Stimulated activated memory B cell treated with anti-CD40 and anti-IgM and Interleukin-4, amounts not matched to agents 10 μg/mL and 1 μg/mL and 100 μg/mL, for 72 hours (primary cell): ENCODE results near the gene TBCEL.
A peak's percentile ranks its signal among the peaks of the same experiment; 100 is the strongest.

Experiments used
- ATAC-seq: fragments of 150-1000 bp; cut with Tn5 transposase; 2 replicates; pipeline ENCODE4 v1.10.0; 2021
- H3K27ac Mint-ChIP-seq: one replicate; pipeline ENCODE4 v1.8.0; 2022; ENCODE audit warnings: mild to moderate bottlenecking, mixed read lengths
- H3K27me3 Mint-ChIP-seq: one replicate; pipeline ENCODE4 v1.8.0; 2022; ENCODE audit warnings: mixed read lengths
- H3K36me3 Mint-ChIP-seq: one replicate; pipeline ENCODE4 v1.8.0; 2022; ENCODE audit warnings: mixed read lengths
- H3K4me1 Mint-ChIP-seq: one replicate; pipeline ENCODE4 v1.8.0; 2022; ENCODE audit warnings: mixed read lengths
- H3K4me3 Mint-ChIP-seq: one replicate; pipeline ENCODE4 v1.8.0; 2022; ENCODE audit warnings: mild to moderate bottlenecking, moderate library complexity, mixed read lengths
- H3K9me3 Mint-ChIP-seq: one replicate; pipeline ENCODE4 v1.8.0; 2022; ENCODE audit warnings: mixed read lengths

TBCEL gene

GRCh38 chr11:121023848-121024751, at the start of gene TBCEL:
TBCEL (plus strand) TSS chr11:121024102; CDS start chr11:121045691, 21,589 bp downstream.
- H3K4me3 Mint-ChIP-seq, result peak within 1 kb of the TSS; percentile 98
- peaks cover 23% of the 10 kb centered on the region for H3K27me3 Mint-ChIP-seq
- H3K4me1 Mint-ChIP-seq, result peaks cover 39% of the 10 kb centered on the region
- H3K36me3 Mint-ChIP-seq, result peaks cover 5% of the 10 kb centered on the region
- H3K27ac Mint-ChIP-seq, result peak within 1 kb of the TSS; percentile 92
- peak; percentile 91 for ATAC-seq
- no peaks in the 10 kb centered on the region for H3K9me3 Mint-ChIP-seq

- Mint-ChIP-seq H3K27ac (no peak overlapping the region), H3K36me3 (no peaks in the 10 kb centered on the region), H3K9me3 (no peaks in the 10 kb centered on the region), H3K27me3 (peaks cover 72% of the 10 kb centered on the region), H3K4me1 (no peaks in the 10 kb centered on the region), H3K4me3 (no peak overlapping the region)
- ATAC-seq, result no peak
These were observed 49.4 kb upstream of the TBCEL start for GRCh38 chr11:120974466-120974865.

- peaks cover 72% of the 10 kb centered on the region for H3K27me3 Mint-ChIP-seq
These were observed 48.9 kb upstream of the TBCEL start for GRCh38 chr11:120974965-120975364.

DNA sequence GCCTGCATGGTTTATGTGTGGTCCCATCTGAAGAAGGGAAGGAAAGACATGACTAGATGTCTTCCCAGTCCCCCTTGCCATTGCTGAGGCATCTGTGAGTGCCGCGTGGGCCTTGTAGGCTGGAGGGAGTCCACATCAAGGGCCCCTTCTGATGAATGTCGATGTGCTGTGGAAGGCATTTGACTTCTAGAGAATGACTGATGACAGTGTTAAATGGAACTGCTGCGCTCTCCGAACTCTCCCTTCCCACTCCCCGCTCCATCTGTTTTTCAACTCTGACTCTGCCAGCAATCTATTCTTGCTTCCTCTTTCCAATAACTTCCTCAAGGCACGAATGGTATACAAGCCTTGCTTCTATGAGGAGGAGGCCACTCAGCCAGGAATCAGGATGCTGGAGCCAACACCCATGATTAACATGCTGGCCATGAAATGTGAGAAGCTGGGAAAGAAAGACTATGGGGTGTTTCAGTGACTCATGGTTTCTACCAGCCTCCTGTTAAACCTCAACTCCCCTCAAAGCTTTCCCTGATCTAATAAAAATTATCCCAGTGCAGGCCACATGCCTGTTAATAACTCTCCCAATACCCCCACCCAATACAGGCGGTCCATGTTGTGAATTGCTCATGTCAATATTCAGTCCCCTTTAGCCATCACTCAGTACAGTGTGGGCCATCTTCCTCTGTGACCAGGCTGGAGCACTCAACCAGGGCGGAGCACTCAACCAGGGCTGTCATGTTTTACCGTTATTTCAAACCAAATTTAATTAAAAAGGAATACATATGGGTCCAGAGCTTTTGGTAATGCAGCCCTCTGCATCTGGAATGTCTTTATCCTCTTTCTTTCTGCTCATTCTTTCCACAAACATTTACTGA, 46.4 kb upstream of the TBCEL start:
- Mint-ChIP-seq H3K27ac (no peak overlapping the region), H3K27me3 (peaks cover 55% of the 10 kb centered on the region), H3K36me3 (no peaks in the 10 kb centered on the region), H3K4me3 (no peak overlapping the region), H3K4me1 (no peaks in the 10 kb centered on the region), H3K9me3 (no peaks in the 10 kb centered on the region)
- no peak for ATAC-seq

More at GRCh38 chr11:120974965-120975364, 48.9 kb upstream of the TBCEL start:
- Mint-ChIP-seq H3K4me1 (no peaks in the 10 kb centered on the region), H3K36me3 (no peaks in the 10 kb centered on the region), H3K27ac (no peak overlapping the region), H3K9me3 (no peaks in the 10 kb centered on the region), H3K4me3 (no peak overlapping the region)
- no peak for ATAC-seq

DNA sequence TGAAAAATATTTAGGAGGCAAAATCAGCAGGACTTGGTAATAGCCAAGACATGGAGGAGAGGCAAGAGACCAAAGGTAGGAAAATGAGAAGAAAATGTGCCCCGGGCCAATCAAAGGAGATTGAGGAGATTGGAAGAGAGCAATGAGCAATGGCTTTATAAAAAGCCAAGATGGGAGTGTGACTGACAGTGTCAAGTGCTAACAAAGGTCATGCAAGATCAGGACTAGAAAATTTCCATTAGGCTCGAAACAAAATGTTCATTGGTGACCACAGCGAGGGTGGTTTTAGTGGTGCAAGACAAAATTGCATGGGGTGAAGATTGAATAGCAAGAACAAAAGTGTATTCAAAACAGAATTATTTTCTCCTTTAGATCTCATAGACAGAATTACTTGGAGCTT, 45.2 kb upstream of the TBCEL start:
- Mint-ChIP-seq H3K27ac (no peak overlapping the region), H3K27me3 (peaks cover 56% of the 10 kb centered on the region), H3K9me3 (no peaks in the 10 kb centered on the region), H3K36me3 (no peaks in the 10 kb centered on the region), H3K4me3 (no peak overlapping the region), H3K4me1 (no peaks in the 10 kb centered on the region)
- no peak for ATAC-seq

GRCh38 chr11:120985718-120986569, 38.0 kb upstream of the TBCEL start:
- peak; percentile 76 for ATAC-seq
- Mint-ChIP-seq H3K4me3 (peak overlapping the region; percentile 73), H3K27me3 (peaks cover 60% of the 10 kb centered on the region), H3K27ac (peak overlapping the region; percentile 42), H3K36me3 (no peaks in the 10 kb centered on the region), H3K9me3 (no peaks in the 10 kb centered on the region), H3K4me1 (peaks cover 13% of the 10 kb centered on the region)

DNA sequence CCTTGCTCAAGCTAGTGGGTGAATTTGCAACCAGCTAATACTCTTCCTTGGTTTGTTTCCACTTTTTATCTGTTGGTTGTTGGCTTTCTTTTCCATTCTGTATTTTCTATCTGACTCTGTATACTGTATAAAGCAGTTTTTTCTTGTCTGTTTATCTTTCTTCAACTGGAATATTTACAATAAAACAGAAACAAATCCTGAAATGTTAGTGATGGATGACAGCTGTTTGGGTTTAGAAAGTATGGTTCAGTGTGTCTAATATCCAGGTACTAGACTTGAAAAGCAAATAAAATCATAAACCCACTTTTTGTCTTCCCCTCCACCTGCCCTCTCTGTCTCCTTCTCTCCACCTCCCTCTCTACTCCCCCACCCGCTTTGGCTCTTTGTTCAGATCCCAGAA, 35.3 kb upstream of the TBCEL start:
- Mint-ChIP-seq H3K9me3 (no peaks in the 10 kb centered on the region), H3K36me3 (no peaks in the 10 kb centered on the region), H3K4me3 (no peak overlapping the region), H3K27ac (no peak overlapping the region), H3K27me3 (peaks cover 40% of the 10 kb centered on the region), H3K4me1 (peaks cover 13% of the 10 kb centered on the region)
- no peak for ATAC-seq

- Mint-ChIP-seq H3K27me3 (peaks cover 17% of the 10 kb centered on the region), H3K9me3 (no peaks in the 10 kb centered on the region), H3K4me1 (no peaks in the 10 kb centered on the region), H3K4me3 (no peak overlapping the region), H3K27ac (no peak overlapping the region), H3K36me3 (no peaks in the 10 kb centered on the region)
- ATAC-seq, result no peak
These were observed 31.8 kb upstream of the TBCEL start for GRCh38 chr11:120991830-120992686.

DNA sequence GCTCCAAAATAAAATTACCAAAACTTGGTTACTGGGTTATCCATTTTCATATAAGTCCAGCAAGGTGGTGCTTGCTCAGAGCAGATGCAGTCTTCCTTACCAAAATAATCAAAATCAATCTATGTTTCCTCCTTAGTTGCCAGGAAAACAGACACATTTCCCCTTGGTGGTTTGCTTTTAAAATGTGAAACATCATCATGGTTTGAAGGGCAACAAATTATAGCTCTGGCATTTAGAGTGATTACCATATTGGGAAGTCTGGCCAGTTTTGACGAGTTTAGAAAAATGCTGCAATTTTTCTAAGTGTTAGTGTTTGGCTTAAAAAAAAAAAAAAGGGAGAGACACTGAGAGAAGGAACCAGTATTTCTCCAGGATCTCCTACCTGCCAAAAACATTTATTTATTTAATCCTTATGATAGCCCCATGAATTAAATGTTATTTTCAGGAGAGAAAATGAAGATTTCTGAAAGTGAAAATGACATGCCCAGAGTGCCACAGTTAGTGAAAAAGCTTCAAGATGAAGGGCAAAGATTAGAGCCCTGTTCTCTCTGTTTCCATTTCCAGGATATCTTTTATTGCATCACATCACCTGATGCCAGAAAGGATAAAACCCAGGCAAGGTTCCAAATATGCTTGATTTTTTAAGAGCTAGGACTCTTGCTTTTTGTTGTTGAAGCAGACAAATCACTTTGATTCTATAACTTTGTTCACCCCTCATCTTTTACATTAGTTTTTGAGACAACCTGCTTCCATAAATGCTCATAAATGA, 29.6 kb upstream of the TBCEL start:
- H3K9me3 Mint-ChIP-seq, result no peaks in the 10 kb centered on the region
- no peak for ATAC-seq
- H3K27ac Mint-ChIP-seq, result no peak overlapping the region
- H3K27me3 Mint-ChIP-seq, result no peaks in the 10 kb centered on the region
- H3K36me3 Mint-ChIP-seq, result no peaks in the 10 kb centered on the region
- H3K4me3 Mint-ChIP-seq, result no peak overlapping the region
- no peaks in the 10 kb centered on the region for H3K4me1 Mint-ChIP-seq

- ATAC-seq, result no peak
- Mint-ChIP-seq H3K9me3 (no peaks in the 10 kb centered on the region), H3K27ac (no peak overlapping the region), H3K4me1 (no peaks in the 10 kb centered on the region), H3K27me3 (no peaks in the 10 kb centered on the region), H3K36me3 (no peaks in the 10 kb centered on the region), H3K4me3 (no peak overlapping the region)
These were observed 28.7 kb upstream of the TBCEL start for GRCh38 chr11:120995184-120995583.

- H3K4me3 Mint-ChIP-seq, result no peak overlapping the region
- no peaks in the 10 kb centered on the region for H3K4me1 Mint-ChIP-seq
- H3K27ac Mint-ChIP-seq, result no peak overlapping the region
- no peak for ATAC-seq
- no peaks in the 10 kb centered on the region for H3K9me3 Mint-ChIP-seq
- no peaks in the 10 kb centered on the region for H3K27me3 Mint-ChIP-seq
- no peaks in the 10 kb centered on the region for H3K36me3 Mint-ChIP-seq
These were observed 26.9 kb upstream of the TBCEL start for GRCh38 chr11:120996973-120997372.

- H3K9me3 Mint-ChIP-seq, result no peaks in the 10 kb centered on the region
- H3K27me3 Mint-ChIP-seq, result no peaks in the 10 kb centered on the region
- no peak overlapping the region for H3K27ac Mint-ChIP-seq
- no peaks in the 10 kb centered on the region for H3K4me1 Mint-ChIP-seq
- H3K4me3 Mint-ChIP-seq, result no peak overlapping the region
- H3K36me3 Mint-ChIP-seq, result no peaks in the 10 kb centered on the region
- ATAC-seq, result no peak
These were observed 25.3 kb upstream of the TBCEL start for GRCh38 chr11:120998581-120998980.

DNA sequence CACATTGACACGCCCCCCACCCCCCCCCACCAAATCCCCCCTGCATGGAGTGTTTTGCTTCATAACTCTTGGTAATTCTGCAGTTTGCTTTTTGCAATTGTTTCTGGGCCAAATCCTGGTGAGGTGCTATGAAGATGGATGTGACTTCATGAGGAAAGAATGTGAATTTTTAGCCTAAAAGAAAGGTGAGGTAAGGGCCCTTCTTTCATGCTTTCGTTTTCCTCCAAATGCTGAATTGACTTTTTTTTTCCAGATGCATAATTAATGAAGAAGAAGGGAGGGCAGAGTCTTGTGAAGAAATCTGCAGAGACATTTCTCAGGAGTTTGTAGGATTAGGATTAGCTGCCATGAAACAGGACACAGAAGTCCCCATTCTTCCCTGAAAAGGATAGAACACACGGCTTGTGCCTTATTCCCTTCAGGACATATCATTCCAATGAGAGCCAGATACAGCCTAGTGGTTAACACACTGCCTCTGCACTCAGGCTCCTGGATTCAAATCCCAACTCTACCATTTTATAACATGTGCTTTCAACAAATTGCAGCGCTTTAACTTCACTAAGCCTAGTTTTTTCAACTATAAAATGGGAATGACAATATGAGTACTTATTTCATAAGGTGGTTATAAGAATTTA, 19.6 kb upstream of the TBCEL start:
- peaks cover 17% of the 10 kb centered on the region for H3K9me3 Mint-ChIP-seq
- peaks cover 6% of the 10 kb centered on the region for H3K36me3 Mint-ChIP-seq
- no peak overlapping the region for H3K27ac Mint-ChIP-seq
- no peaks in the 10 kb centered on the region for H3K4me1 Mint-ChIP-seq
- ATAC-seq, result no peak
- H3K4me3 Mint-ChIP-seq, result no peak overlapping the region
- peaks cover 31% of the 10 kb centered on the region for H3K27me3 Mint-ChIP-seq
